Karpas-422 (cell line): ENCODE results near the gene TFPI2. TPM values are rescaled to one million over a fixed set of nuclear protein-coding genes. Genes with fewer than 3 reads are reported as not detected.

Experiments used
- DNase-seq: peaks from one replicate; pipeline ENCODE4 v3.0.0-alpha.2; 2015
- H2AFZ ChIP-seq: fragments of 200-600 bp; sonication (generic); 2 replicates; pipeline ENCODE4 v1.6.1; 2014; ENCODE audit warnings: antibody characterized with exemption, low read length, mixed read lengths
- H3K27ac ChIP-seq: fragments of 200-600 bp; sonication (generic); 2 replicates; pipeline ENCODE4 v1.5.1; 2014; ENCODE audit warnings: mild to moderate bottlenecking, low read length, moderate library complexity
- H3K27me3 ChIP-seq: fragments of 200-600 bp; sonication (generic); 2 replicates; pipeline ENCODE4 v1.6.1; 2014; ENCODE audit warnings: low read length, mixed read lengths
- H3K36me3 ChIP-seq: fragments of 200-600 bp; sonication (generic); 2 replicates; pipeline ENCODE4 v1.6.1; 2014; ENCODE audit warnings: low read length, mixed read lengths; ENCODE audit not compliant: insufficient read depth
- H3K4me1 ChIP-seq: fragments of 200-600 bp; sonication (generic); 2 replicates; pipeline ENCODE4 v1.6.1; 2014; ENCODE audit warnings: mild to moderate bottlenecking, low read length, mixed read lengths
- H3K4me2 ChIP-seq: fragments of 200-600 bp; sonication (generic); 2 replicates; pipeline ENCODE4 v1.6.1; 2014; ENCODE audit warnings: low read length, low read depth, mild to moderate bottlenecking; ENCODE audit not compliant: poor library complexity, severe bottlenecking
- H3K4me3 ChIP-seq: fragments of 200-600 bp; sonication (generic); 2 replicates; pipeline ENCODE4 v1.5.1; 2014; ENCODE audit warnings: mild to moderate bottlenecking, antibody characterized with exemption, low read length, mixed read lengths
- H3K79me2 ChIP-seq: fragments of 200-600 bp; sonication (generic); 2 replicates; pipeline ENCODE4 v1.6.1; 2014; ENCODE audit warnings: mild to moderate bottlenecking, low read length, mixed read lengths
- H3K9ac ChIP-seq: fragments of 200-600 bp; sonication (generic); 2 replicates; pipeline ENCODE4 v1.6.0; 2014; ENCODE audit warnings: low read length
- H3K9me2 ChIP-seq: fragments of 200-600 bp; sonication (generic), shearing (Covaris generic); replicated peaks from 2 replicates; pipeline ENCODE4 v1.6.0; 2014; ENCODE audit warnings: mild to moderate bottlenecking, low read length, moderate library complexity; ENCODE audit not compliant: insufficient read depth
- H3K9me3 ChIP-seq: fragments of 300-700, 200-600 bp; sonication (generic); 2 replicates; pipeline ENCODE4 v1.6.1; 2014; ENCODE audit warnings: low read length, mixed read lengths
- H4K20me1 ChIP-seq: fragments of 200-600 bp; sonication (generic); 2 replicates; pipeline ENCODE4 v1.6.1; 2014; ENCODE audit warnings: mild to moderate bottlenecking, antibody characterized with exemption, low read length, low read depth; ENCODE audit not compliant: insufficient read depth
- total RNA-seq: library from RNA; depleted of rRNA; stranded (reverse); fragments of >200 nt; shearing (Covaris generic); gene quantifications from 2 replicates; pipeline ENCODE4 v1.2.3, GENCODE V29; 2014; ENCODE audit warnings: low replicate concordance; rRNA removed

Gene TFPI2
- not detected in 2 replicates for total RNA-seq

- H3K4me3 ChIP-seq = no peak within 1 kb of the TSS
- no peaks in the 10 kb centered on the region for H3K9me3 ChIP-seq
- no peaks in the 10 kb centered on the region for H4K20me1 ChIP-seq
- no peak within 1 kb of the TSS for H2AFZ ChIP-seq
- DNase-seq = no peak
- H3K9ac ChIP-seq = no peak within 1 kb of the TSS
- H3K4me1 ChIP-seq = no peaks in the 10 kb centered on the region
- H3K27me3 ChIP-seq = no peaks in the 10 kb centered on the region
- no peaks in the 10 kb centered on the region for H3K36me3 ChIP-seq
- H3K79me2 ChIP-seq = no peaks in the 10 kb centered on the region
- H3K9me2 ChIP-seq = no peaks in the 10 kb centered on the region
- H3K27ac ChIP-seq = no peak within 1 kb of the TSS
- H3K4me2 ChIP-seq = no peak within 1 kb of the TSS
These were observed at the start of gene TFPI2 for GRCh38 chr7:93890464-93891068. Gene TFPI2, minus strand, starts transcription at chr7:93890753. Its CDS starts 75 bp downstream, at chr7:93890678.

DNA sequence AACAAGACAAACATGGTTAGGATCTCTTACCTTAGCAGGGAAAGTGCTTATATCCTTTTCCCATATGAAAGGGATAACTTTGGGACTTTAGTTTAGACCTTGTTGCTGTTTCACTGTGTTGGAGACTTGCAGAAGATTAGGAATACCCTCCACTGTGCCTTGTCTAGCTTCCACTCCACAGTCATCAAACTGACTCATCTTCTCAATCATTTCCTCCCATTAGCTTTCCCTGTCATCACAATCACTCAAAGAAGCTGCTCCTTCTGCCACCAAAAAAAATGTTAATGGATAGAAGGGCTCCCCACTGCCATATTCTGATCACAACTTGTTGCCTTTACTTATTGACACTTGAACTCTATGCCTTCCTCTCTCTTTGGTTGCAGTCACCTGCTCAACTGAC, 47.7 kb upstream of the TFPI2 start:
- H3K9me3 ChIP-seq = no peaks in the 10 kb centered on the region
- no peaks in the 10 kb centered on the region for H3K9me2 ChIP-seq
- H3K4me1 ChIP-seq = no peaks in the 10 kb centered on the region
- H3K27ac ChIP-seq = no peak overlapping the region
- no peak for DNase-seq
- no peak overlapping the region for H3K9ac ChIP-seq
- no peaks in the 10 kb centered on the region for H3K27me3 ChIP-seq
- H2AFZ ChIP-seq = no peak overlapping the region
- H3K4me3 ChIP-seq = no peak overlapping the region
- H3K79me2 ChIP-seq = no peaks in the 10 kb centered on the region
- H3K36me3 ChIP-seq = no peaks in the 10 kb centered on the region
- no peaks in the 10 kb centered on the region for H4K20me1 ChIP-seq
- no peak overlapping the region for H3K4me2 ChIP-seq

- Histone ChIP-seq H3K27me3 (no peaks in the 10 kb centered on the region), H2AFZ (no peak overlapping the region), H3K9me2 (no peaks in the 10 kb centered on the region), H3K4me3 (no peak overlapping the region), H4K20me1 (no peaks in the 10 kb centered on the region), H3K9ac (no peak overlapping the region), H3K4me1 (no peaks in the 10 kb centered on the region), H3K36me3 (no peaks in the 10 kb centered on the region), H3K4me2 (no peak overlapping the region), H3K27ac (no peak overlapping the region), H3K79me2 (no peaks in the 10 kb centered on the region), H3K9me3 (no peaks in the 10 kb centered on the region)
- DNase-seq = no peak
These were observed 47.3 kb upstream of the TFPI2 start for GRCh38 chr7:93937818-93938217.

DNA sequence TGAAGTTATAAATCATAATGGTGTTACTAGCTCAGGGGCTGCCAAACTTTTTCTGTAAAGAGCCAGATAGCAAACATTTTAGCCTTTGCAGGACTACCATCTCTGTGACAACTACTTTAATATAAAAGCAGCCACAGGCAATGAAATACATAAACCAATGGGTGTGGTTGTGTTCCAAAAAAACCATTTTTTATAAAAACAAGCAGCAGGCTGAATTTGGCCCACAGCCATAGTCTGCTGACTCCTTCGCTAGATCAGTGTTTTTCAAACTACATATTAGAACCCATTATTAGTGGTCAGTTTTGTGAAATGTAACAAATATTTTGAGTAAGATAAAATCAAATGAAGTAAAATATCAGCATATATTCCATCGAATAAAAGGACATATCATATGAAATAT, 44.5 kb upstream of the TFPI2 start:
- no peak for DNase-seq
- Histone ChIP-seq H3K9me3 (no peaks in the 10 kb centered on the region), H3K9ac (no peak overlapping the region), H3K9me2 (no peaks in the 10 kb centered on the region), H3K4me3 (no peak overlapping the region), H4K20me1 (no peaks in the 10 kb centered on the region), H3K4me2 (no peak overlapping the region), H3K27ac (no peak overlapping the region), H3K4me1 (no peaks in the 10 kb centered on the region), H3K79me2 (no peaks in the 10 kb centered on the region), H3K36me3 (no peaks in the 10 kb centered on the region), H2AFZ (no peak overlapping the region), H3K27me3 (no peaks in the 10 kb centered on the region)

- no peaks in the 10 kb centered on the region for H3K4me1 ChIP-seq
- no peaks in the 10 kb centered on the region for H3K79me2 ChIP-seq
- no peak overlapping the region for H3K9ac ChIP-seq
- no peaks in the 10 kb centered on the region for H4K20me1 ChIP-seq
- no peak for DNase-seq
- no peak overlapping the region for H3K27ac ChIP-seq
- no peaks in the 10 kb centered on the region for H3K9me3 ChIP-seq
- no peaks in the 10 kb centered on the region for H3K27me3 ChIP-seq
- no peak overlapping the region for H3K4me2 ChIP-seq
- H3K9me2 ChIP-seq = no peaks in the 10 kb centered on the region
- H3K4me3 ChIP-seq = no peak overlapping the region
- no peak overlapping the region for H2AFZ ChIP-seq
- H3K36me3 ChIP-seq = no peaks in the 10 kb centered on the region
These were observed 42.6 kb upstream of the TFPI2 start for GRCh38 chr7:93933156-93933555.

- Histone ChIP-seq H3K4me1 (no peaks in the 10 kb centered on the region), H3K9ac (no peak overlapping the region), H4K20me1 (no peaks in the 10 kb centered on the region), H3K9me3 (no peaks in the 10 kb centered on the region), H3K4me3 (no peak overlapping the region), H3K9me2 (no peaks in the 10 kb centered on the region), H3K79me2 (no peaks in the 10 kb centered on the region), H2AFZ (no peak overlapping the region), H3K4me2 (no peak overlapping the region), H3K27me3 (no peaks in the 10 kb centered on the region), H3K36me3 (no peaks in the 10 kb centered on the region), H3K27ac (no peak overlapping the region)
- no peak for DNase-seq
These were observed 41.1 kb upstream of the TFPI2 start for GRCh38 chr7:93931655-93932054.

GRCh38 chr7:93927585-93927984, 37.0 kb upstream of the TFPI2 start:
- Histone ChIP-seq H3K9ac (no peak overlapping the region), H3K36me3 (no peaks in the 10 kb centered on the region), H3K9me3 (no peaks in the 10 kb centered on the region), H3K27ac (no peak overlapping the region), H3K79me2 (no peaks in the 10 kb centered on the region), H3K4me3 (no peak overlapping the region), H2AFZ (no peak overlapping the region), H3K27me3 (no peaks in the 10 kb centered on the region), H3K4me1 (no peaks in the 10 kb centered on the region), H3K9me2 (no peaks in the 10 kb centered on the region), H4K20me1 (no peaks in the 10 kb centered on the region), H3K4me2 (no peak overlapping the region)
- DNase-seq = no peak

DNA sequence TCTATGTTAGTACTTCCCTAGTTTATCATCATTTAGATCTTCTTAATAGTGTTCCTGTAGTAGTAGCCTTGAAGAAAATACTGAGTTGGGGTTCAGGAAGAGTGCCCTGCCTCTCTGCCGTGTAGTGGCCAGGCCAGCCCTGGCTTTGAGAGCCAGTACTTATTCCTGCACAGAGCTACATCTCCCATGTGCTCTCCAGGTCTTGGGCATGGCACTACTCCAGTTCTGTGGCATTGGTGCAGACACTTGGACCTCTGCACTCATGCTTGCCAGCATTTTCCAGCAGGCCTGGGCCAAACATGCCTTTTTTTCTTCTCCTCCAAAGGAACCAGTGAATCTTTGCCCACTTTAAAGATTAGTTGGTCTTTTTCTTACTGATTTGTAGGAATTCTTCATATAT, 36.2 kb upstream of the TFPI2 start:
- no peaks in the 10 kb centered on the region for H3K36me3 ChIP-seq
- no peak for DNase-seq
- H3K4me3 ChIP-seq = no peak overlapping the region
- no peak overlapping the region for H3K27ac ChIP-seq
- no peaks in the 10 kb centered on the region; the same call in 1 of the 2 replicates for H3K4me1 ChIP-seq
- no peak overlapping the region for H3K4me2 ChIP-seq
- no peaks in the 10 kb centered on the region for H3K27me3 ChIP-seq
- no peaks in the 10 kb centered on the region for H3K9me2 ChIP-seq
- H3K79me2 ChIP-seq = no peaks in the 10 kb centered on the region
- no peak overlapping the region for H2AFZ ChIP-seq
- H4K20me1 ChIP-seq = no peaks in the 10 kb centered on the region
- H3K9ac ChIP-seq = no peak overlapping the region
- H3K9me3 ChIP-seq = no peaks in the 10 kb centered on the region
